HUDEP-2 (cell line): ENCODE data around the gene BST2.
A peak's percentile ranks its signal among the peaks of the same experiment; 100 is the strongest.

Experiments used
- DNase-seq, 76 experiments: peaks; one replicate each; lab custom pipeline; 2025; ENCODE audit not compliant: unreplicated experiment in 76 of 76; lab: John Stamatoyannopoulos, UW

BST2 gene, protein sequence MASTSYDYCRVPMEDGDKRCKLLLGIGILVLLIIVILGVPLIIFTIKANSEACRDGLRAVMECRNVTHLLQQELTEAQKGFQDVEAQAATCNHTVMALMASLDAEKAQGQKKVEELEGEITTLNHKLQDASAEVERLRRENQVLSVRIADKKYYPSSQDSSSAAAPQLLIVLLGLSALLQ

DNA sequence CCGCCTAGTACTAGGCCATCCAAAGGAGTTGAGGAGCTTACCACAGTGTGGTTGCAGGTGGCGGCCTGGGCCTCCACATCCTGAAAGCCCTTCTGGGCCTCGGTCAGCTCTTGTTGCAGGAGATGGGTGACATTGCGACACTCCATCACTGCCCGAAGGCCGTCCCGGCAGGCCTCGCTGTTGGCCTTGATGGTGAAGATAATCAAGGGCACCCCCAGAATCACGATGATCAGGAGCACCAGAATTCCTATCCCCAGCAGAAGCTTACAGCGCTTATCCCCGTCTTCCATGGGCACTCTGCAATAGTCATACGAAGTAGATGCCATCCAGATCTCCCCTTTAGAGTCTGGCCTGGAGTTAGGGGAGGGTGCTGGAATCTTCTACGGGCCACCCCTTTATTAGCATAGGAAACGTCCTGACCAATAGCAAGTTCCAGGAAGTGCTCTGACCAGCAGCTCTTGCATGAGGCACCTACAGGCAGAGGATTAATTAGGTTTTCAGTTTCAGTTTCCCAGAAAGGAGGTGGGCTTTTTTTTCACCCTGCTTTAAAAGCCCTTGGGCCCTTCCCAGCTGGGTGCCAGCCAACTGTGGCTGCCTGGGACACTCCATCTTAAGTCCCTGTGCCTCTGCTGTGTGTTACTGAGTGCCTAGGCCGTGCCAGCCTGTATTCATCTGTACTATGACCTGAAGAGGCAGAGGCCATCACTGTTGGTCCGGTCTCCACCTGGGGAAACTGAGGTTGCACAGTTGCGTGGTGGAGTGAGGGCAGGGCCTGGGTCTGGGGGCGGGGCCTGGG lies at the start of gene BST2:
Gene BST2 (minus strand): TSS at position 381 of the 796 bp plus-strand sequence. CDS start 55 bp downstream, at position 326.
- peak in 73 of 76 experiments; percentile 57 to 94 (median 79) for DNase-seq

DNA sequence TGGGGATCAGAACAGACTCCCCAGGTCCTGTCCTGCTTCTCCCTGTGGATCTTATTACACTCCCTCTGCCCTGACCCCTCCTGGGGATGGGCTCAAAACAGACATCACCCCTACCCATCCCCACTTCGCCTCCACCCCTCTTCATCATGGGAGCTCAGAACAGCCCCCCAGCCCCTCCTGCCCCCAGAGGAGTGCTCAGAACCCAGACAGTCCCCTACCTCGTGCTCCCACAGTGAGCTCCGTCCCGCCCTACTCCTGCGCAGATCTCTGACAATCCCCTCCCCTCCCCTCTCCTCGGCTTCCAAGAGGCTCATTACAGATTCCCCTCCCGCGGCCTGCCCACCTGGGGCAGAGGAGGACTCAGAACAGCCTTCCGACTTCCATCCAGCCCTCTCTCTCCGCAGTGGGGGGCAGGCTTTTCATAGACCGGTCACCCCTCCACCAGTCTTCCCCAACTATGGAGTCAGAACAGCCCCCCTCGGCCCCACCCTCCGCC lies 49.2 kb upstream of the BST2 start:
- DNase-seq: no peak

DNA sequence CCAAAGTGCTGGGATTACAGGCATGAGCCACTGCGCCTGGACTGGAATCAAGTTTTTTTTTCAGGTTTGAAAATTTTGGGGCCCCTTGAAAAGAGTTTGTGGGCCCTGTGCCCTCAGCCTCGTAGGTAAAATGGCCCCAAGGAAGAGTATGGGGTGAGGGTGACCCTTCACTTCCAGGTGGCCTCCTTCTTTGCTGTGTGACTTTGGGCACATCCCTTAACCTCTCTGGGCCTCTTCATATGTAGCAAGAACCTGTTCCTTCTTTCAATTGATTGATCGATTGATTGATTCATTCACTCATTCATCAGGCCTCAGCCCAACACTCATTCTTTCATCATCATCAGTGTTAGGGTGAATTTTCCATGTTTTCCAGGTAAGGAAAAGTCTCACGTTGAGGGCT lies 46.4 kb upstream of the BST2 start:
- no peak for DNase-seq

DNA sequence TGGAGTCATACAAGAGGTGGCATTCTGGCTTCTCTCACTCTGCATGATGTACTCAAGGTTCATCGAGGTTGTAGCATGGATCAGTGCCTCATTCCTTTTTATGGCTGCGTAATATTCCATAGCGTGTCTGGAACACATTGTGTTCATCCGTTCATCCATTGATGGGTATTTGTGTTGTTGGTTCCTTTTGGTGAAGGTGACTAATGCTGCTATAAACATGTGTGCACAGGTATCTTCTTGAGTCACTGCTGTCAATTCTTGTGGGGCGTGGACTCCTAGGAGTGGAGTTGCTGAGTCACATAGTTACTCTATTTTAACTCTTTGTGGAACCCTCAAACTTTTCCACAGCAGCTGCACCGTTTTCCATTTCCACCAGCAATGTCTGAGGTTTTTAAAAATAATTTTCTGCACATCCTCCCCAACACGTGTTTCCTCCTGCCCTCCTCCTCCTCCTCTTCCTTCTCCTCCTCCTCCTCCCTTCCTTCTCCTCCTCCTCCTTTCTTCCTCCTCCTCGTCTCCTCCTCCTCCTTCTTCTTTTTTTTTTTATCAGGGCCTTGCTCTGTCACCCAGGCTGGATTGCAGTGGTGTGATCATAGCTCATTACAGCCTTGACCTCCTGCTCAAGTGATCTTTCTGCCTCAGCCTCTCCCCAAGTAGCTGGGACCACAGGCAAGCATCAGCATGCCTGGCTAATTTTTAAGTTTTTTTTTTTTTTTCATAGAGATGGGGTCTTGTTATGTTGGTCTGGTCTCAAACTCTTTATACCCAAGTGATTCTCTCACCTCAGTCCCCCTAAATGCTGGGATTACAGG lies 45.0 kb upstream of the BST2 start:
- DNase-seq: peak in 3 of 76 experiments; percentile 15 to 45 (median 18)

DNA sequence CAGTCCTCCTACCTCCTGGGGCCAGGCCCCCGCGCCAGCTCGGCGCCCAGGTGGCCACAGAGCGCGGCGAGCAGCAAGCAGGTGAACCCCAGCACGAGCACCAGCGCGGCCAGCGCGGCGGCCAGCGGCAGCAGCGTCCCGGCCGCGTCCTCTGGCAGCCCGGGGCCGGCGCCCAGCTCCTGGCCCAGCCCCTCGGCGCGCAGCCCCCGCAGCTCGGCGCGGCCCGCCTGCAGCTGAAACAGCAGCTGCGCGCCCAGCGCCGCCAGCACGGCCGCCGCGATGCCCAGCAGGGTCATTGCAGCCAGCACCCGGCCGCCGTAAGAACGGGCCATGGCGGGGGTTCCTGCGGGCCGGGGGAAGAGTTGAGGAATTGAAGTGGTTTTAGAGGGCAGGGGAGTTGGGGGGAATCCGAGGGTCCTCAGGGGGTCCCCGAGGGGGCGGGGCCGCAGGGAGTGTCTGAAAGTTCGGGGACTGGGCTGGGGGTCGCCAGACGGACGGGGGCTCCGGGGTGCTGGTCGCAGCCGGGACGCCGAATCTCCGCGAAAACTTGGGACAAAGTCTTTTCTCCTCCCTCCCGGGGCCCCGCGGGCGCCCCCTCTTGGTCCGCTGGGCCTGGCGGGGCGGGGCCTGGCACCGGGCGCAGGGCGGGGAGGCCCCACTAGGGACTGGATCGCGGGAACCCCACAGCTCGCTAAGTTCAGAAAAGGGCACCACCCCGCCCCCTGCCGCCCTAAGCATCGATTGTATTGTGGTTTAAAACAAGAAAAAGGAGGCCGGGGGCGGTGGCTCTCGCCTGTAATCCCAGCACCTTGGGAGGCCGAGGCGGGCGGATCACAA lies 42.9 kb upstream of the BST2 start, which contains the start of gene TMEM221:
Gene TMEM221 (minus strand): TSS at position 538 of the 837 bp plus-strand sequence. CDS start 206 bp downstream, at position 332.
- peak in 30 of 76 experiments; percentile 7 to 51 (median 22) for DNase-seq

DNA sequence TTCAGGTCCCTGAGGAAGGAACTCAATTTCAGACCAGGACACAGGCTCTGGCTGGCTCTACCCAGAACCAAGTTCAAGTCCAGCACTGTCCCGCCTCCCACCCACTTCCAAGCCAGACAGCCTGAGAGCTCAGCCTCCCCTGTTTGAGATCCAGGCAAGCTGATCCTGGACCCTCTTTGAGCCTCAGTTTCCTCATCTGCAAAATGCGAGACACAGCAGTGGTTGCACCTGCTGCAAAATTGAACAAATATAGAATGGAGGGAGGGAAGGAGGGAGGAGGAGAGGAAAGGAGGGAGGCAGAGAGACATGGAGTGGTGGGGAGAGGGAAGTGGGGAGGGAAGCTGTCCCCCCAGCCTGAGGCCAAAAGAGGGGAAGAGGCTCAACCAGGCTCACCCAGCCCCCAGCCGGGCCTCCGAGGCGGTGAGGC lies 42.3 kb upstream of the BST2 start:
- DNase-seq: no peak

- DNase-seq: no peak
Measured at GRCh38 chr19:17445526-17446165, 40.2 kb upstream of the BST2 start.

DNA sequence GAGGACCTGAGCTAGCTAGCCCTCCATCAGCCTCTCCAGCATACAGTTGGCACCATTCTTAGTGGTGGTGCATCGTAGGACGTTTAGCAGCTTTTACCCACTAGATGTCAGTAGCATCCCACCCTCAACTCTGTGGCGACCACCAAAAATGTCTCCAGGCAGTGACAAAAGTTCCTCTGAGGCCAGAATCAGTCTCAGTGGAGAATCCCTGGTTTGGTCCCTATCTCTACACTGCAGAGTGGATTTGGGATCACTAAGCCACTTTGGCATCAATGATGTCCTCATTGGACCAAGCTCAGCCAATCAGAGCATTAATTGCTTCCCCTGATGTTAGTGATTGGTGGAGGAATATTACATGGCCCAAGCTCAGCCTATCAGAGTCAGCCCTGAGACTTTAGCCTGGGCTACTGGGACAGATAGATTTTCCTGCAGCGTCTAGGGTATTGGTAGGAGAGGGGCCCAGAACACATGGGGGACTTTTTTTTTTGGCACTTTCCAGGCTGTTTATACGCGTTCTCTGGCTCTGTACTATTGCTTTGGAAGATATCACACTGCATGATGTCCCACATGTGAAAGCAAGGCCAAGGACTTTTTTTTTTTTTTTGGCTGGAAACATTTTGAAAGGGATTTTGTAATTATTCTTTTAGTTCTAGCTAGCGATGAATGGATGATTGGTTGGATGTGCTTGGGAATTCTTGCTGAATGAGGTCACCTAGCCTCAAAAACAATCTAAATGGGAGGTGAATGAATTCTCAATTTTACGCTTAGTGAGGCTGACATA lies 36.0 kb upstream of the BST2 start:
- DNase-seq: peak in 4 of 76 experiments; percentile 9 to 48 (median 14)

DNA sequence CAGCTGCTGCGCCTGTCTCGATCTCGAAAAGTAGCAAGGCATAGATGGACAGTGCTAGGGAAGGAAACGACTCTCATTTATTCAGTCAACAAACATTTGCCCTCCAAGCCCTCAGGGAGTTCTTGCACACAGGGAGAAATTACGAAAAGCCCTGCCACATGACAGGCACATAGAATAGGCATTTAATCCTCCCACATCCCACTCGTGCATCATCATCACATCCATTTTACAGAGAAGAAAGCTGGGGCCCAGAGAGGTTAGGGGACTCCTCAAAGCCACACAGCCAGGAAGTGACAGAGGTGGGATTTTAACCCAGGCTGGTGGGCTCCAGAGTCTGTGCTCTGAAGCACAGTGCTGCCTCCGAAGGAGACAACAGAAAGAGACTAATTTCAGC lies 31.4 kb upstream of the BST2 start:
- no peak for DNase-seq

DNA sequence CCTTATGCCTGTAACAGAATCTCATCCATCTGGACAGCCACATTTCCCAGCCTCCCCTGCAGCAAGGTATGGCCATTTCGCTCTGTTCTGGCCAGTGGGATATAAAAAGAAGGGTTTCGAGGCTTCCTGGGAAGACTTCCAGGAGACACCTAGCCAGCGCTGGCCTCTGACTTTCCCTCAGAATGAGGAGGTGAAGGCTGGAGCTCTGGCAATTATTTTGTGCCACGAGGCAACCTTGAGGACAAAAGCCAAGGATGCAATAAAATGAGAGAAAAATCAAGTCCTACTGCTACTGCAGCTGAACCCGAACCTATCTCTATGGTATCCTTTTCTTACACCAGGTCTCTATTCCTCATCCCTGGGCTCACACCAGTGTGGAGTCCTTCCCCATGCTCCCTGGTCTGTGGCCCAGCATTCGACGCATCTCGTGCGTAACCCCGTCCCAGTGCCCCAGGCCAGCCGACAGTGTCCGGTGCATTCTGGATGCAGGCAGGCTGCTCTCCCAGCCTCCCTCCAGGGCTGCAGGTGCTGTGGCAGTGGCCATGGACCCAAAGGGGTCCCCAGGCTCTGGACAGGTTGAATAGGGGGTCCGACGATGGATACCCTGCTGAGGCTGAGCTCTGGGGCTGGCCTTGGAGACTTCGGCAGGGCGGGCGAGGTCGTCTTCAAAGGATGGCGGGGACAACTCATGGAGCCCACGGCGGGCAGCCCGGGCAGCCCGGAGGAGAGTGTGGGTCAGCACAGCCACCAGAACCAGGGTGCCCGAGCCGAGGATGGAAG lies 30.9 kb upstream of the BST2 start:
- no peak for DNase-seq

- DNase-seq: no peak
Measured at GRCh38 chr19:17435218-17435617, 29.8 kb upstream of the BST2 start.

DNA sequence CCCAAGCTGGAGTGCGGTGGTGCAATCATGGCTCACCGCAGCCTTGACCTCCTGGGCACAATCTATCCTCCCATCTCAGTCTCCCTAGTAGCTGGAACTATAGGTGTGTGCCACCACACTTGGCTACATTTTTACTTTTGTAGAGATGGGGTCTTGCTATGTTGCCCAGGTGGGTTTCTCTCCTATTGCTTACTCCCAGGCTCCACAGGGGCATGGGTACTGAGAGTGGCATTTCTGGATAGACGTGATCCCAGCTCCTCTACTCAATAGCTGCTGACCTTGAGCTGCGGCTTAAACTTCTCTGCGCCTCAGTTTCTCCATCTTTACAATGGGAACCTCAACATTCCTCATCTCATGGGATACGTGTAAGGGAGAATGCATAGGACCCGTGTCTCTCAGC lies 26.0 kb upstream of the BST2 start:
- no peak for DNase-seq

DNA sequence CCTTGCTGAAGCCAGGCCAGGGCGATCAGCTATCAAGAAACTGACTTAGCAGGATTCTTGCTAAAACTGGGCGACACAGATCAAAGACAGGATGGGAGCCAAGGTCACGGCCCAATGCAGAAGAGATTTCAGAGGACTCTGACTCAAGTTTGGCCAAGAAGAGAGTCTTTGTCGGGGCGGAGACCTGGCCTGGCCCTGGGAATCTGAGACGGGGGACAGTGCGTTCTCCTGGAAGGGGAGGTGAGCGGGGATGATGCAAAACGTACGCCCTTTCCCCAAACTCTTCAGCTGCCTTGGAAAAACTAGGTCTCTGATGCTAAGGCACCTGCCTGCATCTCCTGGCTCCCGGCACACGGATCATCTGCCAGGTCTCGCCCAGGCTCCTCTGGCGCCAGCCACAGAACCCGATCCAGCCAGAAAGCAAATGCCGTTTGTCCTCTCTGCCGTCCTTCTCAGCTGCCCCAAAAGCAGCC lies 24.2 kb upstream of the BST2 start:
- DNase-seq: no peak

- peak in 49 of 76 experiments; percentile 6 to 78 (median 52) for DNase-seq
Measured at GRCh38 chr19:17424743-17425365, 19.4 kb upstream of the BST2 start.

DNA sequence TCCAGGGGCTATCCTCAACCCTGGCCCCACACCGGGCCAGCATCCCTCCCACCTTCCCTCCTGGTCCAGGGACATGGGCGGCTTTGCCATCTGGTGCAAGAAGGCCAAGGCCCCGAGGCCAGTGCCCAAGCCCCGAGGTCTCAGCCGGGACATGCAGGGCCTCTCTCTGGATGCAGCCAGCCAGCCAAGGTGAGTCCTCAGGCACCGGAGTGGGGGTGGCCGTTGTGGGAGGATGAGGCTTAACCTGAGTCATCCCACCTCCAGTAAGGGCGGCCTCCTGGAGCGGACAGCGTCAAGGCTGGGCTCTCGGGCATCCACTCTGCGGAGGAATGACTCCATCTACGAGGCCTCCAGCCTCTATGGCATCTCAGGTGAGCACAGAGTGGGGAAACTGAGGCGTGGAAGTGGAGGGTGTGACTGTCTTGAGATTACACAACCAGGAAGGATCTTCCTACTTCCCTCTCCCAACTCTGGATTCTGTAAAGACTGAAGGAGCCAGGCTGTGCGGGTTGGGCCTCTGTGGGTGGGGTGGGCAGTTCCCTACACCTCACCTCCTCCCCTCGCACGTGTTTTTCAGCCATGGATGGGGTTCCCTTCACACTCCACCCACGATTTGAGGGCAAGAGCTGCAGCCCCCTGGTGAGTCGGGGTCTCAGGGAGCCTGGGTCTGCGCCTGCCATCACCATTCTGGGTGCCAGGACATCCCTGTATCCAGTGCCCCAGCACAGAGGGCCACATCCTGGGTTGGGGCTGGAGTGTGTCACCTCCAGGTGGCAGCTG lies 18.2 kb upstream of the BST2 start:
- DNase-seq: no peak

GRCh38 chr19:17421942-17422341 lies 16.5 kb upstream of the BST2 start:
- no peak for DNase-seq

- peak in 65 of 76 experiments; percentile 18 to 76 (median 55) for DNase-seq
Measured at GRCh38 chr19:17420475-17420924, 15.1 kb upstream of the BST2 start.
